ENCODE measurements around the gene MYB.

The MYB gene

DNA sequence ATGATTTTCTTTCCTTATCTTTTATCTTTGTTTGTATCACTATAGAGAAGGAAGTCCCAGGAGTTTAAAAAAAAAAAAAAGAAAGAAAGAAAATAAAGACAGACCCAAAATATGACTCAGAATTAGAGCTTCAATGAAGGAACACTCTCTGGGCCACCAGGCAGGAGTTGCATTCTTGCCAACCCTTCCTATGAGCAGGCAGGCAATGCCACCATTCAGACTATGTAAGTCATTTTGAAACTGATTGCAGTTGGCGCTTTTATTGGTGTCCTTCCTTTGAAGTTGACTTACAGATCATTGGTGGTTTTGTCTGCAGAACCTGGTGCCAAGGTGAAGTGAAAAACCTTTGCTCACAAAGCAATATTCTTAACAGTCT is 50.3 kb downstream of the MYB start:
- DNase-seq (ENCODE audit: low read depth), result no peak
- TF ChIP-seq, protein P1, sequence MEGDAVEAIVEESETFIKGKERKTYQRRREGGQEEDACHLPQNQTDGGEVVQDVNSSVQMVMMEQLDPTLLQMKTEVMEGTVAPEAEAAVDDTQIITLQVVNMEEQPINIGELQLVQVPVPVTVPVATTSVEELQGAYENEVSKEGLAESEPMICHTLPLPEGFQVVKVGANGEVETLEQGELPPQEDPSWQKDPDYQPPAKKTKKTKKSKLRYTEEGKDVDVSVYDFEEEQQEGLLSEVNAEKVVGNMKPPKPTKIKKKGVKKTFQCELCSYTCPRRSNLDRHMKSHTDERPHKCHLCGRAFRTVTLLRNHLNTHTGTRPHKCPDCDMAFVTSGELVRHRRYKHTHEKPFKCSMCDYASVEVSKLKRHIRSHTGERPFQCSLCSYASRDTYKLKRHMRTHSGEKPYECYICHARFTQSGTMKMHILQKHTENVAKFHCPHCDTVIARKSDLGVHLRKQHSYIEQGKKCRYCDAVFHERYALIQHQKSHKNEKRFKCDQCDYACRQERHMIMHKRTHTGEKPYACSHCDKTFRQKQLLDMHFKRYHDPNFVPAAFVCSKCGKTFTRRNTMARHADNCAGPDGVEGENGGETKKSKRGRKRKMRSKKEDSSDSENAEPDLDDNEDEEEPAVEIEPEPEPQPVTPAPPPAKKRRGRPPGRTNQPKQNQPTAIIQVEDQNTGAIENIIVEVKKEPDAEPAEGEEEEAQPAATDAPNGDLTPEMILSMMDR (IDR thresholded peaks at IDR 0.05; ENCODE audit: control insufficient read depth, insufficient read depth, low read depth, low read length, missing control alignments), result no peak

DNA sequence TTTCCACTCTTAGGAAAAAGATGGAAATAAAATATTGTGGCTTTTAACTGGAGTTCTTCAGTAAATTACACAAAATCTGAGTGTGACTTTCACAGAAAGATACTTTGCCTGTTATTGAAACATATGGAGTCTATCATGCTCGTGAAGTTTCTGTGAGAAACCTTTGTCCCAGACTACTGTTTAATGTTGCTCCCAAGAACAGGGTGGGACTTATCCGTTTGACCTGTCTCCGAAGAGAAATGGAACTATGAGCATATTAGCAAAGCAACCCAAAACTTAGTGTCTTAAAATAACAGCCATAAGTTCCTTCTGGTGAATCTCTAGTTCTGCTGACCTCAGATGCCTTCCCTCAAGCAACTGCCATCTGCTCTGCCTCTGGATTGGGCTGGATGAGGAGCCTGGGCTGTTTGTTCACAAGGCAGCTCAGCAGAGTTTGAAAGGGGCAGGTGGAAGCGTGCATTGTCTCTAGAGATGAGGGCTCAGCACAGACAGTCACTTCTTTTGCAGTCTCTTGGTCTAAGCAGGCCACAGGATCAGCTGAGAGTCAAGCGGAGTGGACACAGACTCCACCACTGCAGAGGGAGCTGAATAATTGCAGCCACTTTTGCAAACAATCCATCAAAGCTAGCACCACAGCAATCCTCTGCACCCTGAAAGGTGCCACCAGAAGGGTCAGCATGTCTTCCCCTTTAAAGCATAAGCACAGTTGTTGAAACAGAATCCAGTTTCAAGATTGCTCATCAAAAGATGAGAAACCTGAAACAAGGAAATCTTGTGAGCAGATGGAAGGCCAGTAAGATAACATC is 52.8 kb downstream of the MYB start:
- TF ChIP-seq, protein P1 (IDR thresholded peaks at IDR 0.05; ENCODE audit: control insufficient read depth, insufficient read depth, low read depth, low read length, missing control alignments), result no peak
- DNase-seq (ENCODE audit: low read depth), result no peak
- H3K4me3 ChIP-seq (ENCODE audit: control insufficient read depth, low read depth, low read length), result no peak overlapping the region

More for the DNA sequence above, 50.3 kb downstream of the MYB start:
- H3K4me3 ChIP-seq (ENCODE audit: control insufficient read depth, low read depth, low read length), result no peak overlapping the region

DNA sequence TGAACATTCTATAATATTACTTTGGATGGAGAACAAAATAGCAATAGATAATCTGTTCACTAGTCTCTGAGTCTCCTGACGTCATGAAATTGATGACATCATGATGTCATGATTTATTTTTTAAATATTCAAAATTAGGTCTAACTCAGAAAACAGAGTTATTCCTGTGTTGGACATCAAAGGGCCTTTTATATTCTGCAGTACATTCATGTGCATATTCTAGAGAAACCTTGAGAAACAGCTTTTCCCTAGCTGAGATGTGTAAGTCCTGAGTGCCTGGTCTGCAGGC is 53.3 kb downstream of the MYB start:
- DNase-seq (ENCODE audit: low read depth), result no peak
- TF ChIP-seq, protein P1 (IDR thresholded peaks at IDR 0.05; ENCODE audit: control insufficient read depth, insufficient read depth, low read depth, low read length, missing control alignments), result no peak
- no peak overlapping the region for H3K4me3 ChIP-seq (ENCODE audit: control insufficient read depth, low read depth, low read length)

DNA sequence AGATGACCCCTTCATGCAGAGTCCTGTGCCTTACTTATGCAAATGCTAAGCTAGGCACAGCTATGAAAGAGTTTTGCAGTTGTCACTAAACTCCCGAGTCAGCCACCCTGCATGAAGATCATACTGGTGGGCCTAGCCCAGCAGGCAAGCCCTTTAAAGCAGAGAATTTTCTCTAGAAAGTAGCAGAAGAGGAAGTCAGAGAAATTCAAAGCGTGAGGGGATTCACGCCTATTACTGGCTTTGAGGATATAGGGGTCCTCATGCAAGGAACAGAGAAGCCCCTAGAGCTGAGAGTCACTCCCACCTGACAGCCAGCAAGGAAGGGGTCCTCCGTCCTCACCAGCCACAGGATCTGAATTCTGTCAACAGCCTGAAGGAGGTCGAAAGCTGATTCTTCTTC is 54.6 kb downstream of the MYB start:
- TF ChIP-seq, protein P1 (IDR thresholded peaks at IDR 0.05; ENCODE audit: control insufficient read depth, insufficient read depth, low read depth, low read length, missing control alignments), result no peak

DNA sequence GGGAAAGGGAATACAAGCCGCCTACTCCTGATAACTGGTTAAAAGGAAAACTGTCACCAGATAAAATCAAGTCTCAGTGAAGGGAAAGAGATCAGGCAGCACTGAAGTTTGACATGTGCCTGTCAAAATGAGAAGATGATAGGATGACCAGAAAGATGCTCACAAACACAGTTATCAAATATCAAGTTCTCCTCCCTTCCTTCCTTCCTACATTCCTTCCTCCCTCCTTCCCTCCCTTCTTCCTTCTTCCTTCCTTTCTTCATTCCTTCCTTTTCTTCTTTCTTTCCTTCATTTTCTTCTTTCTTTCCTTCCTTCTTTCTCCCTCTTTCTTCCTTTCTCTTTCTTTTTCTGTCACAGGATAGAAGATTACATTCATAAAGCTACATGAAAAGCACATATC is 55.2 kb downstream of the MYB start:
- no peak overlapping the region for H3K4me3 ChIP-seq (ENCODE audit: control insufficient read depth, low read depth, low read length)
- TF ChIP-seq, protein P1 (IDR thresholded peaks at IDR 0.05; ENCODE audit: control insufficient read depth, insufficient read depth, low read depth, low read length, missing control alignments), result no peak
- no peak for DNase-seq (ENCODE audit: low read depth)

More for the DNA sequence above, 54.6 kb downstream of the MYB start:
- no peak overlapping the region for H3K4me3 ChIP-seq (ENCODE audit: control insufficient read depth, low read depth, low read length)
- no peak for DNase-seq (ENCODE audit: low read depth)

DNA sequence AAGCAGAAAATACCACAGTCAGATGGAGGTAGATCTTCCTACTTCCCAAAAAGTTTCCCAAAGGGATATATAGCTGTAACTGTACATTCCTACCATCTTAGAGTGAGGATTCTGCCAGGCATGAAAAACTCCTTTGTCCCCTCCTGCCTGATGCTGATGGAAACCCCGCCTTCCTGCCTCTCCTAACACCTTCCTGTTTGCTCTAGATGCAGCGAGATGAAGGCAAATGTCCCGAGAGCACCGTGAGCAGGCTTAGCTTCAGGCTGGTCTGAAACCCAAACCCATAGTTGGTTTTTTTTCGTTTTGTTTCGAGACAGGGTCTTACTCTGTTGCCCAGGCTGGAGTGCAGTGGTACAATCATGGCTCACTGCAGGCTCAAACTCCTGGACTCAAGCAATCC is 55.6 kb downstream of the MYB start:
- no peak for DNase-seq (ENCODE audit: low read depth)
- H3K4me3 ChIP-seq (ENCODE audit: control insufficient read depth, low read depth, low read length), result no peak overlapping the region
- TF ChIP-seq, protein P1 (IDR thresholded peaks at IDR 0.05; ENCODE audit: control insufficient read depth, insufficient read depth, low read depth, low read length, missing control alignments), result no peak

Data from AG09309 (cell line).